ENCODE results near the gene VWA5B2.

Gene VWA5B2

GRCh38 chr3:184275961-184276910 lies 46.9 kb downstream of the VWA5B2 start, which contains the start of gene ECE2:
ECE2 (plus strand) TSS chr3:184276022; CDS start chr3:184276154, 132 bp downstream.
- no peak for DNase-seq (ENCODE audit: low spot score)

- no peak for DNase-seq (ENCODE audit: low spot score)
Measured at GRCh38 chr3:184277366-184277765, 48.0 kb downstream of the VWA5B2 start.

- no peak for DNase-seq (ENCODE audit: low spot score)
Measured at GRCh38 chr3:184282941-184283340, 53.6 kb downstream of the VWA5B2 start.

GRCh38 chr3:184283681-184284080 lies 54.3 kb downstream of the VWA5B2 start:
- no peak for DNase-seq (ENCODE audit: low spot score)

- peak; percentile 70 for DNase-seq (ENCODE audit: low spot score)
Measured at GRCh38 chr3:184284696-184285095, 55.3 kb downstream of the VWA5B2 start.

- peak; percentile 60 for DNase-seq (ENCODE audit: low spot score)
Measured at GRCh38 chr3:184289426-184289938, 60.1 kb downstream of the VWA5B2 start.

- DNase-seq (ENCODE audit: low spot score): no peak
Measured at GRCh38 chr3:184290331-184290730, 60.9 kb downstream of the VWA5B2 start.

- no peak for DNase-seq (ENCODE audit: low spot score)
Measured at GRCh38 chr3:184291044-184291737, 61.8 kb downstream of the VWA5B2 start.
